ENCODE data around the gene CTSG.
"Not testable (repeated sequence)": the region's sequence is repeated elsewhere in the genome, so short reads cannot be mapped to it uniquely, and the experiment has no call there.

CTSG gene

DNA sequence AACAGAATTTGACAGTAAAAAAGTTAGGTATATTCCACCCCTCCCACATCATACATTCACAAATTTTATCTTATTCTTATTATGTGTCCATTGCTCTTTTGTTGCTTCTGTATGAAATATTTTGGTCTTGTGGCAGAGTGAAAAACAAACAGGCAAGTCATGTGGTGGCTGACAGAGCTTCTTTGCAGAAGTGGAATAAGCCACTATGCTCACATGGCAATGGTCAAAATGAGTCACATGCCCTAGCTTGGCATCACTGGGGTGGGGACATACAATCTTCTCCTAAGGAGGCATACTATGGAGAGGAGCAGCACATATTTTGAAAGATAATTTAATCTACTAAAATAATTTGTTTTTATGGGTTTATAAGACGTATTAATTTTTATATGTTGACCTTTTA, 40.3 kb downstream of the CTSG start:
- no peak for DNase-seq

DNA sequence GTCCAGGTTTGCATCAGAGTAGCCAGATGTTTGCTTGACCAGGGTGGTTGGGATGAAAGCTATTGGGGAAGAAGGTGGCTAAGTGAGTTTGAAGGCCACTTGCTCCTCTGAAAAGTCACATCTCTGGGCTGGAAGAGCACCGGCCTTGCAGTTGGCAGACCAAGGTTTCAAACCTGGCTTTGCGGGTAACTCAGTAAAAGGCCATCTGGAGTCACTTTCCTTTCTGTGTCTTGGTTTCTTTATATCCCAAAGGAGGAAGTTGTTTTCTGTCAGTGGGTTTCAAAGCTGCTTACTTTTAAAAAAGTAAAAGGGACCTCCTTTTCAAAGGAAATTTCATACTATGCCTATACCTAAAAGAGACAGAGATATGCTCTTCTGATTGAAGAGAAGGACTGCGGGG, 41.8 kb downstream of the CTSG start:
- no peak for DNase-seq

DNA sequence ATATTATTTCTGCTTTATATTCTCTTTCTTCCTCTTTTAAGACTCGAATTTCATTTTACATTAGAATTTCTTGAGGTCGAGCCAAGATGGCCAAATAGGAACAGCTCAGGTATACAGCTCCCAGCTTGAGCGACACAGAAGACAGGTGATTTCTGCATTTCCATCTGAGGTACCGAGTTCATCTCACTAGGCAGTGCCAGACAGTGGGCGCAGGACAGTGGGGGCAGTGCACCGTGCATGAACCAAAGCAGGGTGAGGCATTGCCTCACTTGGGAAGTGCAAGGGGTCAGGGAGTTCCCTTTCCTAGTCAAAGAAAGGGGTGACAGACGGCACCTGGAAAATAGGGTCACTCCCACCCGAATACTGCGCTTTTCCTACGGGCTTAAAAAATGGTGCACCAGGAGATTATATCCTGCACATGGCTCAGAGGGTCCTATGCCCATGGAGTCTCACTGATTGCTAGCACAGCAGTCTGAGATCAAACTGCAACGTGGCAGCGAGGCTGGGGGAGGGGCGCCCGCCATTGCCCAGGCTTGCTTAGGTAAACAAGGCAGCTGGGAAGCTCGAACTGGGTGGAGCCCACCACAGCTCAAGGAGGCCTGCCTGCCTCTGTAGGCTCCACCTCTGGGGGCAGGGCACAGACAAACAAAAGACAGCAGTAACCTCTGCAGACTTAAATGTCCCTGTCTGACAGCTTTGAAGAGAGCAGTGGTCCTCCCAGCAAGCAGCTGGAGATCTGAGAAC, 50.0 kb downstream of the CTSG start:
- DNase-seq, result not testable (repeated sequence)

Measured in NCI-H2171 (cell line).